ENCODE measurements around the gene ATP2B3. TPM values are rescaled to one million over a fixed set of nuclear protein-coding genes. Genes with fewer than 3 reads are reported as not detected.
A peak's percentile ranks its signal among the peaks of the same experiment; 100 is the strongest.

Gene ATP2B3
- total and polyA plus RNA-seq, 9 of the 15 experiments (the other 6 are each of a cell fraction or from before 2014, with no cell fraction given) = 0.04 TPM; not detected in 8

DNA sequence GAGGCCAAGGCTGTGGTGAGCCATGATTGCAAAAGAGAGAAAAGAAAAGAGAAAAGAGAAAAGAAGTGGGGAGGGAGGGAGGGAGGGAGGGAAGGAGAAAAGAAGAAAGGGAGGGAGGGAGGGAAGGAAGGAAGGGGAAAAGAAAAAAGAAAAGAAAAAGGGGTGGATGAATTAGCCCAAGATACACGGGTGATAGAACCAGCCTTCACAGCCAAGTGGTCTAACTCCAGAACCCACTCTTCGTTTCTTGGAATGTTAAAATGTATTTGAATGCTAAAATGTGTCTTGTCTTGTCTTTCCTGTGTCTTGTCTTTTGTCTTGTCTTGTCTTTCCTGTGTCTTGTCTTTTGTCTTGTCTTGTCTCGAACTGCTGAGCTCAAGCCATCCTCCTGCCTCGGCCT is 68.4 kb downstream of the ATP2B3 start:
- Histone ChIP-seq H3K4me1 (replicated peaks in 1 of 2; ENCODE audit: control insufficient read depth in 2 of 2, insufficient read depth in 2 of 2, low read length in 2 of 2) (peaks cover 0 to 4% of the 10 kb centered on the region in 2 experiments; a peak in 2 of 5 replicates), H3K4me2 (ENCODE audit: insufficient read depth, low read length) (no peak overlapping the region), H3K36me3 (ENCODE audit: control insufficient read depth, insufficient read depth, low read length) (peaks cover 18% of the 10 kb centered on the region; the same call in 2 of the 3 replicates), H2AFZ (ENCODE audit: low read depth, low read length) (no peak overlapping the region), H3K9me1 (ENCODE audit: control insufficient read depth, insufficient read depth, low read length) (no peaks in the 10 kb centered on the region), H3K27me3 (ENCODE audit: control insufficient read depth in 2 of 2, insufficient read depth in 2 of 2, low read length in 2 of 2) (no peaks in the 10 kb centered on the region), H3K79me2 (ENCODE audit: control insufficient read depth, insufficient read depth, low read length) (no peaks in the 10 kb centered on the region), H3K9ac (ENCODE audit: insufficient read depth in 1 of 2, low read depth in 2 of 2, low read length in 2 of 2) (no peak overlapping the region), H3K27ac (ENCODE audit: extremely low read depth, low read depth, low read length) (no peak overlapping the region), H3K4me3 (no peak overlapping the region), H3K9me3 (replicated peaks; ENCODE audit: control insufficient read depth, insufficient read depth, low read depth, low read length) (no peaks in the 10 kb centered on the region), H4K20me1 (replicated peaks; ENCODE audit: control insufficient read depth, insufficient read depth, low read length) (no peaks in the 10 kb centered on the region)
- BruUV-seq (replicated peaks) = no TSS peak
- DNase-seq (ENCODE audit: extremely low read depth in 1 of 4, low spot score in 3 of 4) (no peak), ATAC-seq (no peak), FAIRE-seq (no peak)
- ChIA-PET CTCF (ENCODE audit: low intra/inter-chr PET ratio) (no interaction called here), POLR2A (interaction anchor here (1.7 kb wide), 1 partner anchor 14 kb away, joined by 3 read pairs; no protein-coding TSS in a partner anchor)
- TF ChIP-seq PHF8 (IDR thresholded peaks at IDR 0.05; ENCODE audit: borderline replicate concordance, low read length) = no peak
- no peak for TF ChIP-seq NONO (IDR thresholded peaks at IDR 0.05; ENCODE audit: low read depth in 2 of 2, low read length in 1 of 2)
- no peak for TF ChIP-seq NR2C2 (CRISPR knock-in tag; IDR thresholded peaks at IDR 0.05)
- no peak for TF ChIP-seq NR2C2 (tag; IDR thresholded peaks at IDR 0.05)
- TF ChIP-seq MYBL2 (IDR thresholded peaks at IDR 0.05; ENCODE audit: low read depth) = no peak
- TF ChIP-seq MYBL2 (CRISPR knock-in tag; IDR thresholded peaks at IDR 0.05; ENCODE audit: borderline replicate concordance) = no peak
- TF ChIP-seq PCBP1 (IDR thresholded peaks at IDR 0.05; ENCODE audit: low read depth, low read length, poor library complexity, severe bottlenecking) = peak; percentile 36
- TF ChIP-seq, protein P1, sequence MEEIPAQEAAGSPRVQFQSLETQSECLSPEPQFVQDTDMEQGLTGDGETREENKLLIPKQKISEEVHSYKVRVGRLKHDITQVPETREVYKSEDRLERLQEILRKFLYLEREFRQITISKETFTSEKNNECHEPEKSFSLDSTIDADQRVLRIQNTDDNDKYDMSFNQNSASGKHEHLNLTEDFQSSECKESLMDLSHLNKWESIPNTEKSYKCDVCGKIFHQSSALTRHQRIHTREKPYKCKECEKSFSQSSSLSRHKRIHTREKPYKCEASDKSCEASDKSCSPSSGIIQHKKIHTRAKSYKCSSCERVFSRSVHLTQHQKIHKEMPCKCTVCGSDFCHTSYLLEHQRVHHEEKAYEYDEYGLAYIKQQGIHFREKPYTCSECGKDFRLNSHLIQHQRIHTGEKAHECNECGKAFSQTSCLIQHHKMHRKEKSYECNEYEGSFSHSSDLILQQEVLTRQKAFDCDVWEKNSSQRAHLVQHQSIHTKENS (CRISPR knock-in tag; IDR thresholded peaks at IDR 0.05) = no peak
- no peak for TF ChIP-seq ZNF551 (CRISPR knock-in tag; IDR thresholded peaks at IDR 0.05)
- no peak for TF ChIP-seq ZNF311 (CRISPR knock-in tag; IDR thresholded peaks at IDR 0.05)
- TF ChIP-seq HNRNPK (IDR thresholded peaks at IDR 0.05; ENCODE audit: low read depth, low read length, poor library complexity, severe bottlenecking) = peak; percentile 51
- in situ Hi-C loops (cut with MboI) = no loop called here
- 86% methylated on average over 2 of the region's 4 CpGs for WGBS (ENCODE audit: insufficient coverage, low coverage, missing lambda C conversion rate)
- intact Hi-C loops (cut with micrococcal nuclease) = no loop called here

All from K562 (cell line).